Neural progenitor cell (in vitro differentiated cells): ENCODE data around the gene FBLN1. TPM values are rescaled to one million over a fixed set of nuclear protein-coding genes. Genes with fewer than 3 reads are reported as not detected.

ENCODE experiments used
- DNase-seq: peaks from one replicate; pipeline ENCODE4 v3.0.0-alpha.2; 2016; ENCODE audit warnings: low spot score
- H2AFZ ChIP-seq: fragments of 200-600 bp; sonication (generic); replicated peaks from 2 replicates; pipeline ENCODE4 v1.6.1; 2016; ENCODE audit warnings: antibody characterized with exemption
- H3F3A ChIP-seq: fragments of 200-600 bp; sonication (generic); 2 replicates; pipeline ENCODE4 v1.6.1; 2016; ENCODE audit warnings: antibody characterized with exemption, low read depth
- H3K27ac ChIP-seq: fragments of 200-600 bp; sonication (generic); 2 replicates; pipeline ENCODE4 v1.5.1; 2016; ENCODE audit warnings: mild to moderate bottlenecking
- H3K27me3 ChIP-seq: fragments of 200-600 bp; sonication (generic); 2 replicates; pipeline ENCODE4 v1.6.1; 2016; ENCODE audit warnings: mild to moderate bottlenecking, moderate library complexity
- H3K36me3 ChIP-seq: fragments of 200-600 bp; sonication (generic); 2 replicates; pipeline ENCODE4 v1.5.1; 2016
- H3K4me1 ChIP-seq: fragments of 200-600 bp; sonication (generic); 2 replicates; pipeline ENCODE4 v1.6.1; 2016; ENCODE audit warnings: mixed run types
- H3K4me2 ChIP-seq: fragments of 200-600 bp; sonication (generic); 2 replicates; pipeline ENCODE4 v1.6.1; 2016
- H3K4me3 ChIP-seq: fragments of 200-600 bp; sonication (generic); 2 replicates; pipeline ENCODE4 v1.5.1; 2016
- H3K79me2 ChIP-seq: fragments of 200-600 bp; sonication (generic); 2 replicates; pipeline ENCODE4 v1.6.1; 2016; ENCODE audit warnings: low read depth
- H3K9ac ChIP-seq: fragments of 200-600 bp; sonication (generic); 2 replicates; pipeline ENCODE4 v1.6.1; 2016
- H3K9me3 ChIP-seq: fragments of 200-600 bp; sonication (generic); 2 replicates; pipeline ENCODE4 v1.5.1; 2016; ENCODE audit warnings: low read depth
- H4K20me1 ChIP-seq: fragments of 200-600 bp; sonication (generic); 2 replicates; pipeline ENCODE4 v1.6.1; 2016; ENCODE audit warnings: low read depth
- H3K27ac Mint-ChIP-seq: 3 replicates; pipeline ENCODE4 v1.8.0; 2021; ENCODE audit warnings: mixed read lengths
- H3K27me3 Mint-ChIP-seq: 2 replicates; pipeline ENCODE4 v1.8.0; 2022; ENCODE audit warnings: low read depth, mild to moderate bottlenecking, inconsistent platforms, moderate library complexity, mixed read lengths; ENCODE audit not compliant: insufficient read depth
- H3K36me3 Mint-ChIP-seq: 3 replicates; pipeline ENCODE4 v1.8.0; 2021; ENCODE audit warnings: mixed read lengths
- H3K4me1 Mint-ChIP-seq: 3 replicates; pipeline ENCODE4 v1.8.0; 2021; ENCODE audit warnings: mixed read lengths
- H3K4me3 Mint-ChIP-seq: 3 replicates; pipeline ENCODE4 v1.8.0; 2021; ENCODE audit warnings: mild to moderate bottlenecking, moderate library complexity, mixed read lengths
- H3K9me3 Mint-ChIP-seq: 3 replicates; pipeline ENCODE4 v1.8.0; 2020; ENCODE audit warnings: mixed read lengths
- CTCF ChIP-seq: fragments of 200-600 bp; sonication (generic); IDR thresholded peaks from 2 replicates; pipeline ENCODE4 v1.5.1; 2017; ENCODE audit warnings: antibody characterized with exemption, mild to moderate bottlenecking
- EZH2 ChIP-seq: fragments of 200-600 bp; sonication (generic); IDR thresholded peaks from 2 replicates; pipeline ENCODE4 v1.6.1; 2017; ENCODE audit warnings: antibody characterized with exemption, mild to moderate bottlenecking, moderate library complexity
- EZH2phosphoT487 ChIP-seq: fragments of 200-600 bp; sonication (generic); IDR thresholded peaks from 2 replicates; pipeline ENCODE4 v1.6.1; 2017; ENCODE audit warnings: antibody characterized with exemption
- total RNA-seq: library from RNA; depleted of rRNA; stranded (reverse); fragments of >200 nt; gene quantifications from 2 replicates; pipeline ENCODE4 v1.2.3, GENCODE V29; 2015; ENCODE audit warnings: low replicate concordance

The FBLN1 gene
- total RNA-seq, 1 donor from 2014 or later: 84.3 TPM

DNA sequence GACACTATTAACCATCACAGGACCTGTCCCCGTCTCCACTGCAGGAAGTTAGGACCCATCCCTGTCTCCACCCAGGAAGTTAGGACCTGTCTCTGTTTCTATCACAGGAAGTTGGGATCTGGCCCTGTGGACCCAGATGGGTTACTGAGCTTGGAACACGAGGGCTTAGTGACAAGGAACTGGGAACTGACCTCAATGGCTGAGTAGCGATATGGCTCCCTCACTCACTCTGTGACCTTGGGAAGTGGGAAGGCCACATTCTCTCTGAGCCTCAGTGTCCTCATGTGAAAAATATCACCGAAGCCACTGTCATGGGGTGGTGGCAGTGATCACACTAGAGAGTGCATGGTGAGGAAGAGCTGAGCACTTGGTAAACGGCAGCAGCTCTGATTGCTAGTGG is 59.4 kb downstream of the FBLN1 start:
- Histone ChIP-seq H3F3A (no peaks in the 10 kb centered on the region), H3K4me1 (no peaks in the 10 kb centered on the region), H3K9me3 (no peaks in the 10 kb centered on the region), H3K36me3 (no peaks in the 10 kb centered on the region), H3K27ac (no peak overlapping the region), H3K79me2 (no peaks in the 10 kb centered on the region), H3K9ac (no peak overlapping the region), H3K27me3 (no peaks in the 10 kb centered on the region), H2AFZ (no peak overlapping the region), H4K20me1 (no peaks in the 10 kb centered on the region), H3K4me3 (no peak overlapping the region), H3K4me2 (no peak overlapping the region)
- H3K4me3 Mint-ChIP-seq: no peak overlapping the region
- TF ChIP-seq EZH2phosphoT487: no peak
- H3K9me3 Mint-ChIP-seq: peaks cover 40% of the 10 kb centered on the region
- peaks cover 54% of the 10 kb centered on the region for H3K36me3 Mint-ChIP-seq
- no peak overlapping the region for H3K27ac Mint-ChIP-seq
- peaks cover 8% of the 10 kb centered on the region for H3K27me3 Mint-ChIP-seq
- no peaks in the 10 kb centered on the region for H3K4me1 Mint-ChIP-seq
- DNase-seq: no peak

DNA sequence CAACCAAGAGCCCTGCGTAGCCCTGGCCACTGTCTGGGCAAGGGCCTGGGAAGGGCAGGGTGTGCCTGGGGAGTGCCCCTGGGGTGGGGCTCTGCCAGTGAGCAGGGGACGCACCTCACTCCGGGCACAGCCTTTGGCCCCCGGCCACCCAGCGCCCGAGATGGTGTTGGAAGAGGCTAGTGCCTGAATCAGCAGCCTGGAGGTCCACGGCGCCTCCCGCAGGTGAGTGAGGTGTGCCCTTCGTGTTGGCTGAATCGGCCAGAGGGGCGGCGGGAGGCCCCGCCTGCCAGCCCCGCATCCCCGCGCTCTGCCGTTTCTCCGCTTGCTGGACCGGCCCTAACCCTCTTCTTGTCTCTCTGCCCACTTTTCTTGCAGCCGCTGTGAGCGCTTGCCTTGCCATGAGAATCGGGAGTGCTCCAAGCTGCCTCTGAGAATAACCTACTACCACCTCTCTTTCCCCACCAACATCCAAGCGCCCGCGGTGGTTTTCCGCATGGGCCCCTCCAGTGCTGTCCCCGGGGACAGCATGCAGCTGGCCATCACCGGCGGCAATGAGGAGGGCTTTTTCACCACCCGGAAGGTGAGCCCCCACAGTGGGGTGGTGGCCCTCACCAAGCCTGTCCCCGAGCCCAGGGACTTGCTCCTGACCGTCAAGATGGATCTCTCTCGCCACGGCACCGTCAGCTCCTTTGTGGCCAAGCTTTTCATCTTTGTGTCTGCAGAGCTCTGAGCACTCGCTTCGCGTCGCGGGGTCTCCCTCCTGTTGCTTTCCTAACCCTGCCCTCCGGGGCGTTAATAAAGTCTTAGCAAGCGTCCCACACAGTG is 60.1 kb downstream of the FBLN1 start:
- TF ChIP-seq EZH2 (no peak), EZH2phosphoT487 (no peak), CTCF (no peak)
- no peak overlapping the region for H3K4me2 ChIP-seq
- no peaks in the 10 kb centered on the region for H3K4me1 Mint-ChIP-seq

GRCh38 chr22:45563362-45564040 is 60.8 kb downstream of the FBLN1 start:
- no peak overlapping the region for H3K4me3 ChIP-seq
- H3K27ac Mint-ChIP-seq: no peak overlapping the region
- H3K9me3 ChIP-seq: no peaks in the 10 kb centered on the region
- no peak overlapping the region for H3K4me2 ChIP-seq
- DNase-seq: no peak
- H3K36me3 ChIP-seq: no peaks in the 10 kb centered on the region
- peaks cover 42% of the 10 kb centered on the region for H3K36me3 Mint-ChIP-seq
- no peaks in the 10 kb centered on the region for H3K4me1 Mint-ChIP-seq
- TF ChIP-seq EZH2: no peak
- no peak for TF ChIP-seq CTCF
- H3K9me3 Mint-ChIP-seq: peaks cover 36% of the 10 kb centered on the region
- H2AFZ ChIP-seq: no peak overlapping the region
- H3K9ac ChIP-seq: no peak overlapping the region
- H3K27me3 Mint-ChIP-seq: peaks cover 13% of the 10 kb centered on the region
- H3F3A ChIP-seq: no peaks in the 10 kb centered on the region
- no peaks in the 10 kb centered on the region for H3K79me2 ChIP-seq
- H3K4me1 ChIP-seq: no peaks in the 10 kb centered on the region
- H3K4me3 Mint-ChIP-seq: no peak overlapping the region
- H3K27me3 ChIP-seq: no peaks in the 10 kb centered on the region
- no peaks in the 10 kb centered on the region for H4K20me1 ChIP-seq
- no peak overlapping the region for H3K27ac ChIP-seq

More for the DNA sequence above, 60.1 kb downstream of the FBLN1 start:
- peaks cover 49% of the 10 kb centered on the region for H3K36me3 Mint-ChIP-seq
- H3K27ac ChIP-seq: no peak overlapping the region
- no peaks in the 10 kb centered on the region for H3K27me3 ChIP-seq
- H3K4me1 ChIP-seq: no peaks in the 10 kb centered on the region
- H3K27ac Mint-ChIP-seq: no peak overlapping the region
- H3K36me3 ChIP-seq: no peaks in the 10 kb centered on the region
- no peak overlapping the region for H3K9ac ChIP-seq
- no peaks in the 10 kb centered on the region for H3K9me3 ChIP-seq
- H2AFZ ChIP-seq: no peak overlapping the region
- no peaks in the 10 kb centered on the region for H3K79me2 ChIP-seq
- peaks cover 11% of the 10 kb centered on the region for H3K27me3 Mint-ChIP-seq
- H3K4me3 Mint-ChIP-seq: no peak overlapping the region
- H3K4me3 ChIP-seq: no peak overlapping the region
- no peak for DNase-seq
- peaks cover 40% of the 10 kb centered on the region for H3K9me3 Mint-ChIP-seq
- no peaks in the 10 kb centered on the region for H4K20me1 ChIP-seq
- H3F3A ChIP-seq: no peaks in the 10 kb centered on the region
